Ovary (tissue), 9 donors: ENCODE results near the gene ETV5. TPM values are rescaled to one million over a fixed set of nuclear protein-coding genes. Genes with fewer than 3 reads are reported as not detected.

Experiments
- DNase-seq, 5 donors: peaks; one replicate each; pipeline ENCODE4 v3.0.0-alpha.2; 2019 to 2020
- H3K27ac ChIP-seq, 2 donors: fragments of 200-600 bp; one replicate each; pipeline versions ENCODE4 v1.5.1 to v1.8.0; 2019 to 2022
- H3K27me3 ChIP-seq: fragments of 200-600 bp; one replicate; pipeline ENCODE4 v1.8.0; 2022
- H3K36me3 ChIP-seq: fragments of 200-600 bp; sonication (generic); one replicate; pipeline ENCODE4 v1.5.1; 2019
- H3K4me1 ChIP-seq: one replicate; pipeline ENCODE4 v1.8.1; 2013; ENCODE audit warnings: mild to moderate bottlenecking, moderate library complexity; ENCODE audit not compliant: insufficient read depth
- H3K4me3 ChIP-seq: fragments of 200-600 bp; sonication (generic); one replicate; pipeline ENCODE4 v1.5.1; 2017
- H3K9me3 ChIP-seq, 2 donors: fragments of 200-600 bp in 1 of 2; sonication (generic) in 1 of 2; one replicate each; pipeline versions ENCODE4 v1.5.1 to v1.8.1; 2013 to 2019; ENCODE audit warnings: mild to moderate bottlenecking in 1 of 2, moderate library complexity in 1 of 2
- EP300 ChIP-seq: sonication (generic); formaldehyde crosslinking; IDR thresholded peaks from one replicate; pipeline ENCODE4 v1.6.1; 2017; ENCODE audit warnings: antibody characterized with exemption
- POLR2A ChIP-seq: fragments of 450-650 bp; IDR thresholded peaks from one replicate; pipeline ENCODE4 v1.6.1; 2017; ENCODE audit warnings: antibody characterized with exemption, mild to moderate bottlenecking, moderate library complexity
- WGBS, 3 donors: extraction: QIAGEN DNeasy Blood & Tissue Kit in 1 of 3; methylation state at CpG; one replicate each; pipeline versions ENCODE4 v1.1.5 to v1.1.7; 2013 to 2017; 5-methylcytosine and 5-hydroxymethylcytosine counted together
- intact Hi-C, 4 donors: fragments of 100-400 bp; cut with DNase I; formaldehyde crosslinking; loops; one replicate each; pipeline versions ENCODE4 v1.11.0 to v1.15.1; 2022 to 2023
- polyA plus RNA-seq, 2 donors: library from polyadenylated mRNA; stranded (reverse); fragments of 200-250 nt in 1 of 2; fragments of 350-450 nt in 1 of 2; fragmentation: Illumina TruSeq in 1 of 2; extraction: RNeasy Lipid Tissue Mini Kit (QIAGEN cat#74804) in 1 of 2; gene quantifications; one replicate each; pipeline ENCODE4 v1.2.3, GENCODE V29; 2013 to 2014
- total RNA-seq, 7 donors: library from RNA; depleted of rRNA in 2 of 7; stranded (reverse); fragments of >200 nt in 2 of 7; fragmentation: NEBNext Ultra II Directional in 3 of 7; extraction: Animal tissue kit (Norgen Biotek cat#: 25700) in 3 of 7; gene quantifications; one replicate each; pipeline versions ENCODE4 v1.1.0 to v1.2.4, GENCODE V29; 2016 to 2023
- TF ChIP-seq, protein P1 (sequence below), 3 donors: fragments of 450-650 bp in 2 of 3; fragments of 200-600 bp in 1 of 3; IDR thresholded peaks; one replicate each; pipeline versions ENCODE4 v1.5.1 to v1.8.0; 2016 to 2022; ENCODE audit warnings: antibody characterized with exemption in 3 of 3, mild to moderate bottlenecking in 1 of 3
- donor health status: DM: no; HTN: no; CAD: no; lungs with moderate emphysema.
- donor health status: DM: no; HTN: no; CAD: no.
- donor health status: Bipolar disorder and iron deficiency.
- donor health status: DM: yes; HTN: yes; CAD: no.
- donor health status: DM: no; HTN: no; CAD: no.
- donor health status: DM: yes; HTN: yes; CAD: no.

The ETV5 gene
- total and polyA plus RNA-seq, 9 donors = 1.8 to 20.4 (median 6.6) TPM

DNA sequence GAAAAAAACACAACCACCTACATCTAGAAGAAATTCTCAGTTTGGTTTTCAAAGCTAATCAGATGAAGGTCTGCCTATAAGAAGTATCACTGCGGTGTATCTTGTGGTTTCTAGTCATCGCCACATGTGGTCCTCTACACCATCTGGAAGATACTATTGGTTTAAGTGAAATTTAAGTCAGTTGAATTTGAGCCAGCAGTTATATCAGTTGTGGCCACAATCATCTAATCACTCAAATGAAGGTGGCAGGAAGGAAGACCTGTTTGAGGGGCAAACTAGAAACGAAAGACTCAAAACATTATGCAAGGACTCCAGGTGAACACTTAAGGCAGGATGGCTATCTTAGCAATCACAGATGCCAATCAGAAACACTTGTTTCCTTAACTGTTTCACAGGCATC is 48.7 kb downstream of the ETV5 start:
- H3K9me3 ChIP-seq = no peaks in the 10 kb centered on the region
- H3K36me3 ChIP-seq = no peaks in the 10 kb centered on the region
- 92 to 93% (median 92%) methylated on average over 3 of the region's 3 CpGs for WGBS, 3 donors
- H3K4me3 ChIP-seq = no peak overlapping the region
- H3K27me3 ChIP-seq = no peaks in the 10 kb centered on the region
- no peak for TF ChIP-seq EP300
- TF ChIP-seq POLR2A = no peak
- TF ChIP-seq, protein P1, sequence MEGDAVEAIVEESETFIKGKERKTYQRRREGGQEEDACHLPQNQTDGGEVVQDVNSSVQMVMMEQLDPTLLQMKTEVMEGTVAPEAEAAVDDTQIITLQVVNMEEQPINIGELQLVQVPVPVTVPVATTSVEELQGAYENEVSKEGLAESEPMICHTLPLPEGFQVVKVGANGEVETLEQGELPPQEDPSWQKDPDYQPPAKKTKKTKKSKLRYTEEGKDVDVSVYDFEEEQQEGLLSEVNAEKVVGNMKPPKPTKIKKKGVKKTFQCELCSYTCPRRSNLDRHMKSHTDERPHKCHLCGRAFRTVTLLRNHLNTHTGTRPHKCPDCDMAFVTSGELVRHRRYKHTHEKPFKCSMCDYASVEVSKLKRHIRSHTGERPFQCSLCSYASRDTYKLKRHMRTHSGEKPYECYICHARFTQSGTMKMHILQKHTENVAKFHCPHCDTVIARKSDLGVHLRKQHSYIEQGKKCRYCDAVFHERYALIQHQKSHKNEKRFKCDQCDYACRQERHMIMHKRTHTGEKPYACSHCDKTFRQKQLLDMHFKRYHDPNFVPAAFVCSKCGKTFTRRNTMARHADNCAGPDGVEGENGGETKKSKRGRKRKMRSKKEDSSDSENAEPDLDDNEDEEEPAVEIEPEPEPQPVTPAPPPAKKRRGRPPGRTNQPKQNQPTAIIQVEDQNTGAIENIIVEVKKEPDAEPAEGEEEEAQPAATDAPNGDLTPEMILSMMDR (IDR thresholded peaks at IDR 0.05) = no peak
- H3K27ac ChIP-seq = no peak overlapping the region
- no peaks in the 10 kb centered on the region for H3K4me1 ChIP-seq
- intact Hi-C loops = no loop called here
- no peak for DNase-seq

DNA sequence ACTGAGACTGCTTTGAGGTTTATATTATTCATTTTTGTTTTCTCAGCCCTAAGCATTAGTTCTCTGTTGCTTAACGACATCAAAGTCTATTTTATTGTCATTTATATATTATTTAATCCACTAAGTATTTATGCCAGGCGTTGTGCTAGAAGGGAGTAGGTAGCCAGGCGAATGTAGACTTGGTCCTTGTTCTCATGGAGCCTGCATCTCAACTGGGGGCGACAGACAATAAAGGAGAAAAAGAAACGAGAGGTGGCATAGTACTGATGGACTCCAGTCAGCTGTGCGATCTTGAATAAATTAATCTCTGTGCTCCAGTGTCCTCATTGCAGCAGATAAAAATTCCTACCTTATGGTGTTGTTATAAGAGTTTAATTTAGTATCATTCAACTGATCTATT is 49.7 kb downstream of the ETV5 start:
- no peak overlapping the region for H3K4me3 ChIP-seq
- 91 to 94% (median 93%) methylated on average over 6 of the region's 6 CpGs for WGBS, 3 donors
- H3K27ac ChIP-seq = no peak overlapping the region
- TF ChIP-seq POLR2A (no peak), EP300 (no peak)
- no peaks in the 10 kb centered on the region for H3K4me1 ChIP-seq
- DNase-seq = no peak
- intact Hi-C loops = no loop called here
- H3K36me3 ChIP-seq = no peaks in the 10 kb centered on the region
- no peaks in the 10 kb centered on the region for H3K27me3 ChIP-seq
- no peaks in the 10 kb centered on the region for H3K9me3 ChIP-seq

DNA sequence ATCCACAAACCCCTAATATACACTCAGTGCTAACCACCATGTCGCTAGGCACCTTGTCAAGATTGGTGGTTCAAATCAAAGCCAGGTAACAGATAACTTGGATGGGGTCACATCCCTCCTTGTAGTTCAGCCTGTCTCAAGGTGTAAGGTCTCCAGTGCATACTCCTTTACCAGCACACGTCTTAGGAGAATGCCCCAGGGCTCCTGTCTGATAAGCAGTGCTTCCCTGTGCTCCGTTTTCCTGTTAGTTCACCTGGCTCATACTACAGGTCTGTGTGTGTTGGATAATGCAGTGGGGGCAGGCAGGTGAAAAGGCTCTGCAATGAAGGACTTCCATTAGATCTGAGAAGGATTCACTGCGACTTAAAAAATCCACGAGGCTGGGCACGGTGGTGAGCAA is 50.7 kb downstream of the ETV5 start:
- no peaks in the 10 kb centered on the region for H3K4me1 ChIP-seq
- 93 to 96% (median 96%) methylated on average over 6 of the region's 6 CpGs for WGBS, 3 donors
- H3K9me3 ChIP-seq = no peaks in the 10 kb centered on the region
- intact Hi-C loops = no loop called here
- no peak overlapping the region for H3K4me3 ChIP-seq
- H3K27ac ChIP-seq = no peak overlapping the region
- H3K36me3 ChIP-seq = no peaks in the 10 kb centered on the region
- TF ChIP-seq, protein P1 (IDR thresholded peaks at IDR 0.05) = no peak
- TF ChIP-seq EP300 = no peak
- TF ChIP-seq POLR2A = no peak
- H3K27me3 ChIP-seq = no peaks in the 10 kb centered on the region
- no peak for DNase-seq

DNA sequence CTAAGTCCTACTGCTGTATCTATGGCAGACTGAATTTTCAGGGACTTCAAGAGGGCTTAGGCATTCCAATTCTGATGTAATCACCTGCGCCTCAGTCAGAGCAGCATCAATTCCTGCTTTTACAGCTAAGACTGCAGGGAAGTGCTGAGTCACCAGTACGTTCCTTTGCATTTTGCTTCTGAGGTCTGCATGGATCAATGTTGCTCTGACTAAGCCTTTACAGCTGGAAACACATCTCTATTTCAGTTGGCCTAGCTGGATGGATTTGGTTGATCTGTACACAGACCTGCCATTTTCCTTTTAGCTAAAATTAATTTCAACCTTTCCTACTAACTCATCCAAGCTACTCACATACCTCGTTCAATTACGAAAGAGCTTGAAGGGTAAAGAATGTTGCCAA is 51.3 kb downstream of the ETV5 start:
- Histone ChIP-seq H3K4me3 (no peak overlapping the region), H3K27ac (no peak overlapping the region), H3K9me3 (no peaks in the 10 kb centered on the region), H3K27me3 (no peaks in the 10 kb centered on the region), H3K4me1 (no peaks in the 10 kb centered on the region), H3K36me3 (no peaks in the 10 kb centered on the region)
- TF ChIP-seq POLR2A (no peak), EP300 (no peak)
- TF ChIP-seq, protein P1 (IDR thresholded peaks at IDR 0.05) = no peak
- intact Hi-C loops = no loop called here
- DNase-seq = no peak
- WGBS, 3 donors = 92 to 95% (median 93%) methylated on average over 4 of the region's 4 CpGs

GRCh38 chr3:186054792-186055352 is 54.0 kb downstream of the ETV5 start:
- H3K4me1 ChIP-seq = no peaks in the 10 kb centered on the region
- no peaks in the 10 kb centered on the region for H3K9me3 ChIP-seq
- H3K4me3 ChIP-seq = no peak overlapping the region
- DNase-seq = no peak
- WGBS, 3 donors = 84 to 90% (median 86%) methylated on average over 8 of the region's 8 CpGs
- H3K36me3 ChIP-seq = no peaks in the 10 kb centered on the region
- TF ChIP-seq, protein P1 (IDR thresholded peaks at IDR 0.05) = no peak
- TF ChIP-seq POLR2A = no peak
- TF ChIP-seq EP300 = no peak
- no peaks in the 10 kb centered on the region for H3K27me3 ChIP-seq
- no peak overlapping the region for H3K27ac ChIP-seq
- intact Hi-C loops = no loop called here
